Pancreas (tissue), 10 donors: ENCODE measurements around the gene RBBP5. TPM values are rescaled to one million over a fixed set of nuclear protein-coding genes. Genes with fewer than 3 reads are reported as not detected.

Experiments
- ATAC-seq, 4 donors: fragments of 200-7000 bp; cut with Tn5 transposase; one replicate each; pipeline versions ENCODE4 v1.8.0 to v1.9.1; 2020; ENCODE audit warnings: mild to moderate bottlenecking in 4 of 4, moderate library complexity in 4 of 4
- DNase-seq, 6 donors: peaks; one replicate each; pipeline ENCODE4 v3.0.0-alpha.2; 2020
- FAIRE-seq: peaks from 2 replicates; lab custom pipeline; 2012; peaks lifted over from hg19 to GRCh38; lab: Jason Lieb, UNC
- H3K27ac ChIP-seq, 4 donors: fragments of 200-600 bp; sonication (generic); 1 replicate in 3 of 4; 2 replicates in 1 of 4; pipeline versions ENCODE4 v1.5.0 to v1.8.0; 2020
- H3K27me3 ChIP-seq, 4 donors: fragments of 200-600 bp; one replicate each; pipeline ENCODE4 v1.8.0; 2021
- H3K36me3 ChIP-seq, 3 donors: fragments of 200-600 bp; sonication (generic) in 1 of 3; one replicate each; pipeline versions ENCODE4 v1.5.0 to v1.8.0; 2020 to 2021
- H3K4me1 ChIP-seq, 3 donors: fragments of 200-600 bp; one replicate each; pipeline ENCODE4 v1.8.0; 2021
- H3K4me3 ChIP-seq, 4 donors: fragments of 200-600 bp; sonication (generic) in 2 of 4; one replicate each; pipeline versions ENCODE4 v1.5.0 to v1.8.0; 2020 to 2021
- H3K9me3 ChIP-seq, 4 donors: fragments of 200-600 bp; one replicate each; pipeline ENCODE4 v1.8.0; 2021
- CTCF ChIP-seq, 4 donors: fragments of 200-600 bp; sonication (generic) in 3 of 4; IDR thresholded peaks; one replicate each; pipeline versions ENCODE4 v1.5.0 to v1.8.0; 2021; ENCODE audit warnings: antibody characterized with exemption in 4 of 4
- WGBS, 2 donors: extraction: QIAGEN DNeasy Blood & Tissue Kit; methylation state at CpG; one replicate each; pipeline ENCODE4 v1.1.7; 2013; 5-methylcytosine and 5-hydroxymethylcytosine counted together
- intact Hi-C, 3 donors: fragments of 100-400 bp; cut with DNase I; formaldehyde crosslinking; loops; one replicate each; pipeline versions ENCODE4 v1.11.1 to v1.14.2; 2022
- polyA plus RNA-seq, 2 donors: library from polyadenylated mRNA; stranded (reverse); fragments of 200-250 nt; gene quantifications; one replicate each; pipeline ENCODE4 v1.2.3, GENCODE V29; 2013
- total RNA-seq, 6 donors: library from RNA; stranded (reverse); fragmentation: NEBNext Ultra II Directional in 4 of 6; extraction: Animal tissue kit (Norgen Biotek cat#: 25700) in 4 of 6; gene quantifications; one replicate each; pipeline versions ENCODE4 v1.2.1 to v1.2.4, GENCODE V29; 2021 to 2023
- donor health status: healthy with polysubstance abuse.
- donor health status: DM: no; HTN: no; CAD: no; lungs with moderate emphysema.
- donor health status: DM: no; HTN: no; CAD: no.
- donor health status: control.
- donor health status: control.
- donor health status: Bipolar disorder and iron deficiency.
- donor health status: DM: yes; HTN: yes; CAD: no.
- donor health status: DM: no; HTN: no; CAD: no.
- donor health status: DM: no; HTN: no; CAD: no.
- donor health status: DM: yes; HTN: yes; CAD: no.

Gene RBBP5
- total and polyA plus RNA-seq, 8 donors, result 3.0 to 10.9 (median 7.7) TPM

GRCh38 chr1:205098242-205098641 lies 23.5 kb downstream of the RBBP5 start:
- no peak for TF ChIP-seq CTCF (IDR thresholded peaks at IDR 0.05)
- FAIRE-seq, result no peak
- peaks cover 8 to 87% (median 35%) of the 10 kb centered on the region in 3 donors for H3K36me3 ChIP-seq

GRCh38 chr1:205095422-205095821 lies 26.4 kb downstream of the RBBP5 start:
- ATAC-seq (no peak), DNase-seq (no peak), FAIRE-seq (no peak)
- TF ChIP-seq CTCF (IDR thresholded peaks at IDR 0.05), result no peak
- Histone ChIP-seq H3K36me3 (peaks cover 2 to 85% (median 35%) of the 10 kb centered on the region in 3 donors), H3K4me3 (no peak overlapping the region), H3K9me3 (no peaks in the 10 kb centered on the region), H3K27ac (no peak overlapping the region), H3K27me3 (no peaks in the 10 kb centered on the region), H3K4me1 (no peaks in the 10 kb centered on the region)
- intact Hi-C loops, result no loop called here

More at GRCh38 chr1:205098242-205098641, 23.5 kb downstream of the RBBP5 start:
- no peak overlapping the region for H3K4me3 ChIP-seq
- DNase-seq, result no peak
- H3K4me1 ChIP-seq, result no peaks in the 10 kb centered on the region
- H3K27me3 ChIP-seq, result no peaks in the 10 kb centered on the region
- no peak for ATAC-seq
- no peaks in the 10 kb centered on the region for H3K9me3 ChIP-seq
- intact Hi-C loops, result no loop called here
- H3K27ac ChIP-seq, result no peak overlapping the region

- H3K27ac ChIP-seq, result no peak overlapping the region
- no peak for DNase-seq
- TF ChIP-seq CTCF (IDR thresholded peaks at IDR 0.05), result no peak
- peak in 1 of 4 donors; percentile 27 for ATAC-seq
- no peaks in the 10 kb centered on the region for H3K4me1 ChIP-seq
- WGBS, 2 donors, result 89 to 95% methylated on average over 4 of the region's 4 CpGs
- no peaks in the 10 kb centered on the region for H3K27me3 ChIP-seq
- peaks cover 9 to 63% (median 13%) of the 10 kb centered on the region in 3 donors for H3K36me3 ChIP-seq
- FAIRE-seq, result no peak
- intact Hi-C loops, result no loop called here
- no peak overlapping the region for H3K4me3 ChIP-seq
- H3K9me3 ChIP-seq, result no peaks in the 10 kb centered on the region
These were observed 30.6 kb downstream of the RBBP5 start for GRCh38 chr1:205091043-205091740.

- Histone ChIP-seq H3K4me1 (no peaks in the 10 kb centered on the region), H3K36me3 (peaks cover 9 to 45% (median 9%) of the 10 kb centered on the region in 3 donors), H3K9me3 (no peaks in the 10 kb centered on the region), H3K4me3 (no peak overlapping the region), H3K27me3 (no peaks in the 10 kb centered on the region), H3K27ac (no peak overlapping the region)
- intact Hi-C loops, result no loop called here
- ATAC-seq (no peak), DNase-seq (no peak), FAIRE-seq (no peak)
- no peak for TF ChIP-seq CTCF (IDR thresholded peaks at IDR 0.05)
- WGBS, 2 donors, result 79 to 85% methylated on average over 3 of the region's 3 CpGs
These were observed 33.4 kb downstream of the RBBP5 start for GRCh38 chr1:205088341-205088740.

- intact Hi-C loops, result no loop called here
- Histone ChIP-seq H3K27ac (no peak within 1 kb of the TSS), H3K27me3 (no peaks in the 10 kb centered on the region), H3K4me3 (no peak within 1 kb of the TSS), H3K4me1 (no peaks in the 10 kb centered on the region), H3K36me3 (peaks cover 4 to 17% (median 6%) of the 10 kb centered on the region in 3 donors), H3K9me3 (no peaks in the 10 kb centered on the region)
- FAIRE-seq (no peak), ATAC-seq (no peak), DNase-seq (no peak)
- TF ChIP-seq CTCF (IDR thresholded peaks at IDR 0.05), result no peak
- 94 to 97% methylated on average over 2 of the region's 2 CpGs for WGBS, 2 donors
These were observed 37.4 kb downstream of the RBBP5 start, which contains the start of gene TMEM81 for GRCh38 chr1:205084360-205084759. Gene TMEM81, minus strand, starts transcription at chr1:205084460. Its CDS starts 140 bp downstream, at chr1:205084320.
